SK-MEL-5 (cell line): Measurements from ENCODE around the gene ADM2. TPM values are rescaled to one million over a fixed set of nuclear protein-coding genes. Genes with fewer than 3 reads are reported as not detected.

Experiments
- DNase-seq: peaks from one replicate; pipeline ENCODE4 v3.0.0-alpha.2; 2016; ENCODE audit warnings: low read depth, low spot score
- in situ Hi-C: cut with HindIII; loops from 2 replicates; pipeline ENCODE4 v1.10.0; 2016; ENCODE audit warnings: low sequenced_read_pairs, high pct_unique_total_duplicates, low pct_unique_long_range_greater_than_20kb
- total RNA-seq: library from RNA; depleted of rRNA; stranded (reverse); fragments of >200 nt; shearing (Covaris generic); gene quantifications from 2 replicates; pipeline ENCODE4 v1.2.3, GENCODE V29; 2014

The ADM2 gene
- total RNA-seq, 1 experiment from 2014 or later = 1.1 TPM

DNA sequence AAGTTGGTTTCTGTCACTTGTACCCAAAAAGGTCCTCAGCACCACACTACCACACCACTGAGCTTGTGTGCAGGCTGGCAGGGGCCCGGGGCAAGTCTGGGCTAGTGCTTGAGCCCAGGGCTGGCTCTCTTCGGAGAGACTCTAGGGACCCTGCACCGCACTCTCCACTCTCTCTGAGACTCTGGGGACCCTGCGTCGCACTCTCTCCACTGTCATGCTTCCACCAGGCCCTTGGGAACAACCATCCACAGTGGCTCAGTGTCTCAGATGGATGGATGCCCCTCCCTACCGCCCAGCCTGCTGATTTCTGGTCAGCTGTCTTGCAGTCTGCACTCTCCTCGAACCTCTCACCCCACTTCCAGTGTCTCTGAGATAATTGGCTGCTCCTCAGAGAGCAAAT, 4.5 kb upstream of the ADM2 start:
- no peak for DNase-seq
- in situ Hi-C loops = no loop called here

- DNase-seq = no peak
- in situ Hi-C loops = no loop called here
Measured at GRCh38 chr22:50477923-50478322, 3.4 kb upstream of the ADM2 start.

- no peak for DNase-seq
- in situ Hi-C loops = no loop called here
Measured at GRCh38 chr22:50479721-50480120, 1.6 kb upstream of the ADM2 start.

DNA sequence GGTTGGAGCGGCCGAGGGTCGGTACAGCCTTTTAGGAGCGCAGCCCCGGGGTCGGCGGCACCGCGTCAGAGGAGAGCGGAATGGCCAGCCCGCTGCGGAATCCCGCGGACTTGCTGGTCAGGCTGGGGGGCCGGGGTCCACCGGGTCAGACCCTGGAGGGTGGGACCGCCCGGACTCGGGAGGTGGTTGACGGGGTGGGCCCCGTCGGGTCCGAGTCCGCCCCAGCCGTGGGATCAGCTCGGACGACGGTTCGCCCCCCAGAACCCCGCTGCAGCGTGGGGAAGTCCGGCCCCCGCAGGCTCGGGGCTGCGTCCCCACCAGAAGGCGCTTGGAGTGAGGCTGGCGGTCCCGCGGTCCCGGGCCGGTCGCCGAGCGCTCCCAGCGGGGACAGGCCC, 301 bp upstream of the ADM2 start:
- DNase-seq = no peak
- in situ Hi-C loops = no loop called here

- DNase-seq = no peak
- in situ Hi-C loops = no loop called here
Measured at GRCh38 chr22:50482107-50483074, 1.0 kb downstream of the ADM2 start.

- in situ Hi-C loops = no loop called here
- DNase-seq = no peak
Measured at GRCh38 chr22:50483106-50483505, 1.8 kb downstream of the ADM2 start.

- in situ Hi-C loops = no loop called here
Measured at GRCh38 chr22:50483556-50483955, 2.2 kb downstream of the ADM2 start.

GRCh38 chr22:50483977-50484853, 2.9 kb downstream of the ADM2 start:
- no peak for DNase-seq
- in situ Hi-C loops = no loop called here

More at GRCh38 chr22:50483556-50483955, 2.2 kb downstream of the ADM2 start:
- no peak for DNase-seq

DNA sequence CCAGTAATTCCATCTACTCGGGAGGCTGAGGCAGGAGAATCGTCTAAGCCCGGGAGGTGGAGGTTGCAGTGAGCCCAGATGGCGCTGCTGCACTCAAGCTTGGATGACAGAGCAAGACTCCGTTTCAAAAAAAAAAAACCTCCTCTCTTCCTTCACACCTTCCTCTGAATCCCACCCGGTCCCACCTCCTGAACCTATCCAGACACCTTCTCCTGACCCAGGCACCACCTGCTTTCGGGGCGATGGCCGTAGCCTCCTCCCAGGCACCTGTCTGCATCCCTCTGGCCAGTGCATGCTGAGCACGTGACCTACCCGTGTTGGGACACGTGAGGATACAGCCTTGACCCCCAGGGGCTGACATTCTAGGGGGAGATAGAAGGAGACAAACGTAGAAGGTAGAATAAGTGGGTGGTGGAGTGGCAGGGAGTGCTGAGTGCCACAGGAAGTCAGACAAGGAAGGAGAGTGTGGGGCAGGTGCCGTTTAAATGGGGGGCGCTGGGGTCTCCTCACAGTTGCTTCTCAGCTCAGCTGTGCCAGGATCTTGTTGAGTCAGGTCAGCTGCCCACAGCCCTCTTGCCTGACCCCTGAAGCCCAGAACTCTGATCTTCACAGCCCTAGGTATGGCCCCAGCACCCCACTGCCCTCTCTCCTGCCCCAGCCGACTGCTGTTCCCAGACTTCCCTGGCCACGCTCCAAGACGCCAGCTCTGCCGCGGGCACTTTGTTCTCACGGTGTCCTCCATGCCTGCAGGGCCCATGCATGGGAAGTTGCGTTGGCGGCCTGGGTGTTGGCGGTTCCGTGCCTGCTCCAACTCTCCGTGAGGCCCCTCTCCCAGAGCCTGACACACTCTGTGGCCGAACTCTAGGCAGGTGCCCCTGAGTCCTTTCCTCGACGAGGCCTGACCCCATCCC, 4.1 kb downstream of the ADM2 start:
- no peak for DNase-seq
- in situ Hi-C loops = no loop called here

DNA sequence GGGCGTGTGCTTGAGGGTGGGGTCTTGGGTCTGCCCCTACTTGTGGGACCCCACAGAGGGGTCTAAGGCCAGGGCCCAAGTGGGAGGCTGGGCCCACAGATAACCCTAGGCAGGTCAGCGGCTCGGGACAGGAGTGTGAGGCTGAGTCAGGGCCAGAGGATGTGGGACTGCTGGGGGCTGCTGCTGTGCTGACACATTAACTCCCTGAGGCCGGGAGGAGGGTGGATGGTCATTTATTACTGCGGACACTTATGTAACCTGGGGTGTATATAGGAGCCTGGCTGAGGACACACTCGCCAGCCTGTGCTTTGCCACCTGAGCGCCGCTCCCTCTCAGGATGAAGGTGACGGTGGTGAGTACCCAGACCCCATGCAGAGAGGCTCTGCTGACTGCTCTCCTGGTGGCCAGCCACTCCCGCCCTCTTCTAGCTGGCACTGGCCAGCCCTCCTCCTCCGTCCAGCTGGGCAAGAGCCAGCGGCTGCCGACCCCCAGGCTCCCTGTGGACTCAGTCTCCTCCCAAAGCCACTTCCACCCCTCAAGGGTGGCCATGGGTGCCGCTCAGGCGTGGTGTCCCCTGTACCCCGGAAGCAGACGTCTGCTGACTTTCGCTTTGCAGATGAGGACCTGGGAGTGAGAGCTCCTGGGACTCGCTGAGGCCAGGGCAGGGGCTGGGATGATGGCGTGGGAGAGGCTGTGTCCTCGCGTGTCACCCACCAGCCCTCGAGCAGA, 5.4 kb downstream of the ADM2 start, which contains the start of gene MIOX:
Gene MIOX, plus strand, starts transcription at position 299 of the 729 bp plus-strand sequence. Its CDS starts 39 bp downstream, at position 338.
- DNase-seq = no peak
- in situ Hi-C loops = no loop called here

DNA sequence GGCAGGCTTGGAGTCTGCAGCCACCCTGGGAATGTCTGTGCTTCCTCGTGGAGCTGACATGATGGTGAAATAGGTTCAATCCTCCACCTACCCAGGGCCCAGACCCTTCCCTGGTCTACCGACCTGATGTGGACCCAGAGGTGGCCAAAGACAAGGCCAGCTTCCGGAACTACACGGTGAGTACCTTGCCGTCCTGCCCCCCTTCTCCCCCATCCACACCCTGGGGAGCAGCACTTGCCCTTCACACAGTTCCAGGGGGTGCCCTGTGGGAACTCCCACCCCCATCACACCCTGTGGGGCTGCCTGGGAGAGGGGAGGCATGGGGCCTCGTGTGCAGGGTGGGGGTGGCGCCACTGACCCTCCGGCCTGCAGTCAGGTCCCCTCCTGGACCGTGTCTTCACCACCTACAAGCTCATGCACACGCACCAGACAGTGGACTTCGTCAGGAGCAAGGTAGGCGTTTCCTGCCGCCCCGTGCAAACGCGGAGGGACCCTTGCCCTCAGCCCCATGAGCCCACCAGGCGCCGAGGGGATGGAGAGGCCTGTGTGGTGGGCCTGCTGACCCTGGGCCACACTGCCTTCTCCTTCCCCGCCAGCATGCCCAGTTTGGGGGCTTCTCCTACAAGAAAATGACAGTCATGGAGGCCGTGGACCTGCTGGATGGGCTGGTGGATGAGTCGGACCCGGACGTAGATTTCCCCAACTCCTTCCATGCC, 6.1 kb downstream of the ADM2 start:
- in situ Hi-C loops = no loop called here
- no peak for DNase-seq

- in situ Hi-C loops = no loop called here
- DNase-seq = no peak
Measured at GRCh38 chr22:50488006-50488677, 6.8 kb downstream of the ADM2 start.

- in situ Hi-C loops = no loop called here
Measured at GRCh38 chr22:50488886-50489285, 7.5 kb downstream of the ADM2 start.

DNA sequence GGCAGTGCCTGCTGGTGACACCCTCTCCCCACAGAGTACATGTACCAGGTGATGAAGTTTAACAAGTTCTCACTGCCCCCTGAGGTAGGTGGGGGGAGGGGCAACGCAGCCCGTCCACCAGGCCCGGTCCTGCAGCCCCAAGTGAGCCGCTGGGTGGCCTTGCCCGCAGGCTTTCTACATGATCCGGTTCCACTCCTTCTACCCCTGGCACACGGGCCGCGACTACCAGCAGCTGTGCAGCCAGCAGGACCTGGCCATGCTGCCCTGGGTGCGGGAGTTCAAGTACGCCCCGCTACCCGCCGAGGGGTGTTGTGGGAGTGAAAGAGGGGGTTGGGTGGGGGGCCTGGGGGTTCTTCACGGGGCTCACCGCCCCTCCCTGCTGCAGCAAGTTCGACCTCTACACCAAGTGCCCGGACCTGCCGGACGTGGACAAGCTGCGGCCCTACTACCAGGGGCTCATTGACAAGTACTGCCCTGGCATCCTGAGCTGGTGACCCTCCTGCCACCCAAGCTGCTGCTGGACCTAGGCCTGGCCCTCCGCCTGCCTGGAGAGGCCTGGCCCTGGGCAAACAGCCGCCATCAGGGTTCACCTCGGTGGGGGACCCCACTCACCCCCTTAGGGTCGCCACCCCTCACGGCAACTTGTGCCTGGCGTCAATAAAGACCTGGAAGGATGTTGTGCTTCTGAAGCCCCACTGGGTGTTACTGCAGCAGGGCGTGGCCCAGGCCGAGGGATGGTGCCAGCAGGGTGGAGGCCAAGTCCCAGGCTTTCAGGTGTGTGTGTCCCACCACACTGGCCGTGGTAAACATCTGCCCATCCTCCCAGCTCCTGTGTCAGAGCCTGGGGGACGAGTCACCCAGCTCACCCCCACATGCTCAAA, 8.3 kb downstream of the ADM2 start:
- DNase-seq = no peak
- in situ Hi-C loops = no loop called here

More at GRCh38 chr22:50488886-50489285, 7.5 kb downstream of the ADM2 start:
- no peak for DNase-seq
